HG03066 (cell line): ENCODE measurements around the gene KIRREL1.

ENCODE experiments used
- ATAC-seq: cut with Tn5 transposase; IDR thresholded peaks from one replicate; pipeline ENCODE4 v1.9.1; 2021; ENCODE audit warnings: low read depth; ENCODE audit not compliant: unreplicated experiment

The KIRREL1 gene

DNA sequence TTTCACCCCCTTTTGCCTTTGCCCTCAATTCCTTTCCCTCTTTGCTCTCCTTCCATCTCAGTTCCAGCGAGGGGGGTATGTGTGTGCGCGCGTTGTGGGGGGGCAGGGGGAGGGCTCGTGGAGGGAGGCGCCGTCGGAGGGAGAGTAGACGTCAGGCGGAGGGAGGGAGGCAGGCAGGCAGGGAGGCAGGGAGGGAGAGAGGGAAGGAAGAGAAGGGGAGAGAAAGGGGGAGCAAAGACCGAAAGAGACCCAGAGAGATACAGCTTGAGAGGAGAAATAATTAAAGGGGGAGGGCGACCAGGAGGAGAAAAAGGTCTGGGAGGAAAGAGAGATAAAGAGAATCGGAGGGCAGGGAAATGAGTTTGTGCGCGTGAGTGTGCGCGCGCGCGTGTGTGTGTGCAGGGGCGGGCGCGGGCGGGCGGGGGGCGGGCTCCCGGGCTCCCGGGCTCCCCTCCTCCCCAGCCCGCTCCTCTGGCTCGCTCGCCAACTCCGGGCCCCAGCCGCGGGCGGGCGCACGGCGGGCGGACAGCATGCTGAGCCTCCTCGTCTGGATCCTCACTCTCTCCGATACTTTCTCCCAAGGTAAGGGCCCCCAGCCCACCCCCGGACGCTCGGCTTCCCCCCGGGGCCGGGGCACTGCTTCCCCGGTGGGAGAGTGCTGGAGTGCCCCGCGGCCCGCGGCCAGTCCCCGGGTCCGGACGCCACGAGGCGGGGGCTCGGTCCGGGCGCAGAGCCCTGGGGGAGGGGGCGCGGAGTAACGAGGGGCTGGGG, at the start of gene KIRREL1:
KIRREL1 (plus strand) TSS at position 499 of the 771 bp plus-strand sequence; CDS start at position 531, 32 bp downstream.
- ATAC-seq: no peak

DNA sequence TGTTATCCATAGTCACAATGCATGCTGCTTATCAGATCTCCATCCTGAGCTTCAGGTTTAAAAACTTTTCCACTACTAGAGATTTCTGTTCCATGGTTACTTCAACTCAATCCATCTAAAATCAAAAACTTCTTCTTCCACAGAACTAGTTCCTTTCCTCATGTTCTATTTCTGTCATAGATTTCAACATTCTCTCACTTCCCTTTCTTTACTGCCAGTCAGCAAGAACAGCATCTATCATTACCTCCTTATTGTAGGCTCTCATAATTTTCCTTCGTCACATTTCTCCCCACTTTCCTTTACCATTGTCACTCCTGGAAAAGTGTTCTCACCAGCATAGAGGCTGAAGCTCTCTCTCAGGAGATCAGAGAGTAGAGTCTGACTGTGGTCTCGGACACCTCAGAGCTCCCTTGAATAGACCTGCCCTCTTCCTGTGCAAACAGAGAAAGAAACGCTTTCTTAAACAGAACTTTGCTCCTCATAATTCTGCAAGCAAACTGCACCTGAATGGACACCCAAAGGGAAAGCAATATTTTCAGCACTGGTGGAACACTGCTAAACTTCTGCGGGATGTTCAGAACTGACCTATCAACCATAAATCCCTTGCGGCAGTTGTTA, 48.7 kb upstream of the KIRREL1 start:
- ATAC-seq: no peak

DNA sequence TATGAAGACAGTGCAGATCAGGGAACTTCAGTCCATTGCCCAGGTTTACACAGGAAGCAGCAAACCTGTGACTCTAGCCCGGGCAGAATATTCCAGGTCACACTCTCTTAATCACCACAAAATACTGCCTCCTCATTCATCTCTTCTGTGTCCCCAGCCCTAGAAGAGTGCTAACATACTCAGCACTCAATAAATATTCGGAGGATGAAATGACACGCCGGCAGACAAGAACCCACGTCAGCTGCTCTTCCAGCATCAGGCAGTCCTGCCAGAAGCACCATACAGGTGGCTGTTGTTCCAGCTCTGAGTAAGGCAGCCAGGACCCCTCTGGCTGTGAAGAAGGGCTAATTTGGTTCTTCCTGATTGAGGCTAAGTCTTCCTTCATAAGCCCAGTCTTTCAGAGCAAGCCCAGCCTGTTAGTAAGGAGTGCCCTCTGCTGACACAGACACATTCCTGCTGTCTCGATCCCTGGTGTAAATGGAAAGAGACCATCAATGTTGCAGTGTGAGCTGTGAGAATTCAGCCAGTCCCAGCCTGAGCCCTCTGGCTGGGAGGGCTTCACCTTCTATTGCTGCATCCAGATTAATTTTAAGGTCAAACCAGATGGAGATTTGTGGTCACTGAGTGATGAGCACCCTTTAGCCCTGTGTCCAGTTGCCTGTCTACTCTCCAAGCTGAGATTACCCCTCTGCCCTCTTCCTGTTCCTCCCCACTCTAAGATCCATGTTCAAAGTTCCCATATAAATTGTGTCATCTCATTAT, 45.0 kb upstream of the KIRREL1 start:
- no peak for ATAC-seq

DNA sequence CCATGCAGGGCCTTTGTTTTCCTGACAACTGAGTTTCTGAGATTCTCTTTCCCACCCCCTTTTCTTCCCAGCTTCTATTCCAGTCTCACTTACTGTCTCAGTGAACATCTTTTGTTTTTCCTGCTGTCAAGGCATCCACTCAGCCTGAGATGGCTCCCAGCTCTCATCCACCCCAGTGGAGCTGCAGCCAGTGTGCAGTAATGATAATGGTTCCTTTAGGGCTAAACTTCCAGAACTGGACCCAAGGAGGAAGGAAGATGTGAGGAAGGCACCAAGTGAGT, 44.4 kb upstream of the KIRREL1 start:
- ATAC-seq: no peak

DNA sequence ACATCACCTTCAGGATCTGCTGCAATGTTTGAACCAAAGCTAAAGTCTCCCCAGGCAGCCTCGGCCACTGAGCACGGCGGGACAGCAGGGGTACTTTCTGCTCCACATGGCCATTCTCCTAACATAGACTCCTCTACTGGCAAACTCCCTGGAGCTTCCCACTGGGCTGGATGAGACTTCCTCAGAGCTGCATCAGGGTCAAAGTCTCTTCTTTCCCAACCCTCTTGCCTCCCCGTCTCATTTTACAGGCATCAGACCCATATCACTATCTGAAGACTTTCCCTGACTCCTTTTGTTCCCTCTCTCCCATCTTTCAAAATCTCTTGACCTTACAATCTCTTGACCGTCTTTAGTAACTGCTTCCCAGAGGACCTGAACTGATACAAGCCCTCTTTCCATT, 42.2 kb upstream of the KIRREL1 start:
- no peak for ATAC-seq

DNA sequence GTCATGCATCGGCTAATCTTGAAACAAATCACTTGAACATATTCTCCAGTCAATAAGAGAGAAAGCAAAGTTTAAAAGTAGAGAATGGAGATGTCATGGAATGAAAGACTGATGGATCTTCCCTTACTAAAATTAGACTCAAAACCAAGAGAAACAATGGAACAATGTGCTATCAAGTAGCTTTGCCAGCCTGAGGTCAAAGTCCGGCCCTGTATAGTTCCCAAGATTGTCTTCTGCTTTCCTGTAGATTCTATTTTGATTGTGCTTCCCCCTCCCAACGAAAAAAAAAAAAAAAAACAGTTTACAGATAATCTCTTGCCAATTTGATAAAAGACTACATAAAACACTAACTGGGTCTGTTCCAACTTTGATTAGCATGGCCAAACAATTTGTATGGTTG, 40.8 kb upstream of the KIRREL1 start:
- no peak for ATAC-seq

DNA sequence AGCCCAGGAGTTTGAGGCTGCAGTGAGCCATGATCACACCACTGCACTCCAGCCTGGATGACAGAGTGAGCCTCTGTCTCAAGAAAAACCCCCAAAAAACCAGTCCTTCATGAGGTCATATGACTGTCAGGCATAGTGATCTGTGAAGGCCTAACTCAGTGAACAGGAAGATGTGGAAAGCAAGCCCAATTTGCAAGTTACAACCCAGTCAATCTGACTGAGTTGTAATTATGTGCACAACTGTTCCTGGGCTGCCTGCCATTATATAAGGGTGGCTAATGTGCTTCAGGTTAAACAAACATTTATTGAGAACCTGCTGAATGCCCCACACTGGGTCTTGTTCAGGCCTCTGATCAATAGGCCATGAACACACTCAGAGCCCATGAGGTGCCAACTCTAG, 38.2 kb upstream of the KIRREL1 start:
- no peak for ATAC-seq

DNA sequence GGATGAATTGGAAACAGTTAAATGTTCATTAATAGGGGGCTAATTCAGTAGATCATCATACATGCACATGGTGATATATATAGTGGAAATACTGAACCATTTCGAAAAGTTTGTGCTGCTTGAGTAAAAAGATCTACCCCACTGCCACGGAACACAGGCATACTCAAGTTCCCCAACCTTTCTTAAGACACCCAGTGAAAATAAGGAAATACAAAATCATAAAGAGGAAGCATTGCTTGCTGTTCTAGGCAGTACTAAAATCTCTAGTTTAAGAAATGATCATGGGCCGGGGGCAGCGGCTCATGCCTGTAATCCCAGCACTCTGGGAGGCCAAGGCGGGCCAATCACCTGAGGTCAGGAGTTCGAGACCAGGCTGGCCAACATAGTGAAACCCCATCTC, 37.6 kb upstream of the KIRREL1 start:
- no peak for ATAC-seq

DNA sequence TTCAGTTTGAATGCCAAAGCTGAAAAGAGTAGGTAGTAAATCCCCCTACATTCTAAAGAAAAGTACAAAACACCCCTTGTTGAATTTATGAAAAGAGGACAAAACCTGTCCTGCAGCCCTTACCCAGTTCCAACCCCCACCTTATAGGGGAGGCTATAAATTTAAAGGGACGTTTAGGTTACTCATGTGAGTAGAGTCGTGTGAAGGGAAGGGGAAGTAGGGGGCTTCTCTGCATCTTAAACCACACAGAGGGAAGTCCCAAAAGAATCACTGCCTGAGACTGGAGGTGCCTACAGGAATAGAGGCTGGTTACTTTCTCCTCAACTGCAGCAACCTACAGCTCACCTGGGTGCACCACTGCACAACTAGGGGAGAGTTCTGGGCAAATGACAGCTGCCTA, 36.7 kb upstream of the KIRREL1 start:
- ATAC-seq: no peak

DNA sequence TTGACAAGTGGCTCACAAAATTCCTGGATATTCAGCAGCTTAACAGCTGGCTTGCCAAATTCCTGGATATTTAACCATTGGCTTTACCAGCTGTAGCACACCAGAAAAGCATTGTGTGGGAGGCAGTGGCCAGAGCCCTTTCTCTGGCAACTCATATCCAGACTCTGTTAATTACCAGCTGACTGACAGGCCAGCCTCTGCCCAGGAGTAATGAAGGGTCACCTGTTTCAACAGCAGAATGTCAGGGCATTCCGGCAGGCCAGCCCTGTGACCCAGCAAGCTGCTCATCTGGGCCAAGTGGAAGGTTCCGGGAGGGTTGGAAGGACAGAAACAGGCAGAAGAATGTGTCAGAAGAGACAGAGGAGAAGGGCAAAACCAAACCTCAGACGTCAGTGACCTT, 35.2 kb upstream of the KIRREL1 start:
- ATAC-seq: no peak

DNA sequence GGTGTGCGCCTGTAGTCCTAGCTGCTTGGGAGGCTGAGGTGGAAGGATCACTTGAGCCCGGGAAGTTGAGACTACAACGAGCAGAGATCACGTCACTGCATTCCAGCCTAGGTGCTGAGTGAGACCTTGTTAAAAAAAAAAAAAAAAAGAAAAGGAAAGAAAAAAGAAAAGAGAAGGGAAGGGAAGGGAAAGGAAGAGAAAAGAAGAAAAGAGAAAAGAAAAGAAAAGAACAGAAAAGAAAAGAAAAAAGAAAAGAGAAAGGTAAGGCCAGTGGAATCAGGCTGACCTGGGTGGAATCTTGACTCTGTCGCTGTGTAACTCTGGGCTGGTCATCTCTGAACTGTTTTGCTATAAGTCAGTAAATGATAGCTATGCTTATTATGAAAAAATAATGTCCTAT, 33.7 kb upstream of the KIRREL1 start:
- no peak for ATAC-seq

DNA sequence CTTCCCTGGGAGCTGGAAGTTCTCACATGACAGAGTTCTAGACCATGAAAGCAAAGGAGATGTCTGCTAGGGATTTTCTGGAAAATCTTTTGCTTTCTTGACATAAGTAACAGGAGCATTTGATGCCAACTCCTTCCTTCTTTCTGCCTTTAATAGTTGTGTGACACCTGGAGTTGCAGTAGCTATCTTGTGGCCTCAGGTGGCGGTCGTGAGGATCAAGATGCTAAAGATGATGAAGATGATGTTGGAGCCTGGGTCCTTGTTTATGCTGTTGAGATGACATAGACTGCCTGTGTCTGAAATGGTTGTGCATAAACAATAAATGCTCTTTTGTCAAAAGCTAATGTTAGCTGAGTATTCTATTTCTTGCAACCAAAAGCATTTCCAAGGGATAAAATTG, 32.7 kb upstream of the KIRREL1 start:
- no peak for ATAC-seq

DNA sequence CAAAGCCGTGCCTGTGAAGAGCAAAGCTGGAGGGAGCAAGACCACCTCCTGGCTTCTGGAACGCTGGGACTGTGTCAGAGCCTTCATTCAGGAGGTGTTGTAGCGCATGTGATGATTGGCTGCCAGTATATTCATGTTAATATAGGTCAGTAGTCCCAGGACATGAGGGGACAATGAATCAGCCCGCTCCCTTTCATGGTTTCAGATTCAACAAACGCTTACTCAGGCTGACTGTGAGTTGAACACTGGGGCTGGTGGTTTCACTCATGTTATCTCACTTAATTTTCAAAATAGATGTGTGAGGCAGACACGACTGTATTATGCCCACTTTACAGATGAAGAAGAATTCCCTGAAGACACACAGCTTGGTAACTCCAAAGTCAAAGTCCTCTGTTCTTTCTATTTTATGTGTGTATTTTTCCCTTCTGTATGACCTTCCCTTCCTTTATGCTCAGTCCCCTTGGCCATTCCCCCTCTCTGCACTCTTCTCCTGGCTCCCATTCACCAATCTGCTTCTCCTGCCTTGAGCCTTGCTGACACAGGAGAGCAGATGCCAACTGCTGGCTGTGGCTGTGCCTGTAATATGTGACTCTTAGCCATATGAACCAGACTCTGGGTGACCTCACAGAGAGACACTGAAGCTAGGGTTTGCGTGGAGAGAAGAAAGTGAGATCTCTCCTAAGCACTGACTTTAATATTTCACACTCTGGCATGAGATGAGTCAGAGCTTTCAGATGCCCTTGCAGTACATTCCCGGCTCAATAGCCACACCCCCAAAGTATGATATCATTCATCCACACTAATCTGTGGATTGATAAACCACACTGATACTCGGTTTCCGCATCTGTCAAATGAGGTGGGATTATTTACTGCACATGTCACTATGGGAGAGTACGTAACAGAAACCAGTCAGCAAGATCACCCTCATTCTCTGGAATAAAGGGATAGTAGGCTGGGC, 31.4 kb upstream of the KIRREL1 start:
- no peak for ATAC-seq

DNA sequence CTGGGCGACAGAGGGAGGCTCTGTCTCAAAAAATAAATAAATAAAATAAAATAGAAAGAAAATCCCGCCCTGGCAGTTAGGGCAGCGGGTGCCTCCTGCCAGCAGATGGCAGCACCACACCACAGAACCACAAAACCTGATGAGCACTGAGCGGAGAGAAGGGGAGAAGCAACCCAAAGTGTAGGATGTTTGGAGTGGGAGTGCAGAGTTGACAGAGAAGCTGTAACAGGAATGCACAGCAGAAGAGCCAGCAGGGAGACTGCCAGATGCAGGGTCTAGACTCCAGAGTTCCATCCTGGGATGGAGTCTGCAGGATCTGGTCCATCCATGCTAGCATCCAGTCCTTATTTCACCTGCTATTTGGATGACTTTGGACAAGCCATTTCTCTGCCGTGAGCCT, 29.7 kb upstream of the KIRREL1 start:
- ATAC-seq: no peak

DNA sequence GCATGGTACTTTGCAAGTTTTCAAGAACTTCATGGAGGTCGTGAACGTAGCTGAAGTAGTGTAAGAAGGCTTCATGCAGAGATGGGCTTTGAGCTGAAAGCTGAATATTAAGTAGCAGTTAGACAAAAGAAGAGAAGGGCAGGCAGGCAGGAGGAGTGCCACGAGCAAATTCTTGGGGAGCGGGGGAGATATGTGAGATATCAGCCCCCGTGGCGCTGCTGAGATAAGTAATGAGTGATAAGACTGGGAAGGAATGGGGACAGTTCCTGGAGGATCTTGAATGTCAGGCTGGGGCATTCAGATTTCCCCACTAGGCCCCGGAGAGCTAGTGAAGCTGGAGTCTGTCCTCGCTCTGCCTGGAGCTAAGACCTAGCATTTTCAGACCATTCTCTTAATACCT, 27.9 kb upstream of the KIRREL1 start:
- ATAC-seq: no peak

DNA sequence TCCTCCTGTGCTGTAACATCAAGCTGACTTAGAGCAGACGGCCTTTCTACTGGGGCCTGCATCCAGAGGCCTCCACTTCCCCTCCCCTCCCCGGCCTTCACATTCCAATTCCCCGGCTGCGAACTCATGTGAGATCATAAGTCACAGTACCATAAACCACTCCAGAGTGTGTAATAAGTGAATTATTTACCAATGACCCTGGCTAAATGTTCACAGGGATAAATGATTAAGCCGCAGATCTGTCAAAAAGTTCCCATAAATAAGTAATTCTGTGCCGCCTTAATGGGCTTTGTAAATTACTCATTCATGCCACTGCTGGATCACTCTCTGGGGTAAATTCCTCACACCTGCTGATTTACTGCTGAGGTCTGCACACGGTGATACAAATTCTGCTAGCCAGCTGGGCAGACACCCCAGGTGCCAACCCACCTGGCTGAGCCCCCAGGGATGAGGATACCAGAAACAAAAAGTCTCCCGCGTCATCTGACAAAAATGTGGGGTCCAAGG, 27.4 kb upstream of the KIRREL1 start:
- no peak for ATAC-seq

DNA sequence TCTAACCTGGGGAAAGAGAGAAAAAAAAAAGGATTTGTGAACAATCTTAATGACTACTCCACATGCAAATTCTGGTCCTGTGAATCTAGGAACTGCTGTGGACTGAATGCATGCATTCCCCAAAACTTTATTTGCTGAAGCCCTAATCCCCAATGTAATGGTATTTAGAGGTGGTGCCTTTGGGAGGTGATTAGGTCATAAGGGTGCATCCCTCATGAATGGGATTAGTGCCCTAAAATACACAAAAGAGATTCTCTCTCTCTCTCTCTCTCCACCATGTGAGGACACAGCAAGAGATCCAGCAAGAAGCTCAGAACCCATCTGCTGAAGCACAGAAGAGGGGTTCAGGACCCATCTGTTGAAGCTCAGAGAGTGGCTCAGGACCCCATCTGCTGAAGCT, 26.2 kb upstream of the KIRREL1 start:
- no peak for ATAC-seq

DNA sequence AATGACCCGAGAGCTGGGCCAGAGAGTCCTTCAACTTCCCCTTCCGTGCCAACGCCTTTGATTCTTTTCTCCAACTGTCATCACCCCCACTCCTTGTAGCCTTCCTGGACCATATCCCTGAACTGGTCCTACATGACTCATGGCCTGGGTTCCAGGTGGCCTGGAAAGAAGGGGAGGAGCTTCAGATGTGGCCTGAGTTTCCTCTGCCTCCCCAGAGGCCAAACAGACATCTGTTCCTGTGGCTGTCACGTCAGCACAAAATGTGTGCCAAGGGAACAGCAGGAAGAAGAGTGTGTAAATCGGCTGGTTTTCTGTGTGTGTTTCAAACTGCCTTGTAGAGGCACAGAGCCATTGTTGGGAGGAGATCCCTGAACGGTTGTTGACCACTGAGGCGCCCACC, 24.9 kb upstream of the KIRREL1 start:
- ATAC-seq: no peak

DNA sequence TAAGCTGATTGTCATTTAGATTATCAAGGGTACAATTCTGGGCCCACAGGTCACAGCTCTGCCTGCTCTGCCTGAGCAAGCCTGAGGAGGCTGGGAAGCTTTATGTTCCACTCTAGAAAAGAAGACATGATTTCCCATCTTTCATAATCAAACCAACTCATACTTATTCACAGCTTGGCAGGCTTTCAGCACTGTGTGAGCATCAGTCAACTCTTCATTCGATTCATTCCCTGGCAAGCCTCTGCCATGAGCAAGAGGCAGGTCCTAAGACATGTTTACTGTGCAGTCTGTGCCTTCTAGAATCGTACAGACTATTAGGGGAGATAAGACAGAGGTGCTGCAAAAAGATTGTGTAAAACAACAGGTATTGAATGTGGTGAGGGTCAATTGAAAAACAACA, 24.5 kb upstream of the KIRREL1 start:
- ATAC-seq: no peak

DNA sequence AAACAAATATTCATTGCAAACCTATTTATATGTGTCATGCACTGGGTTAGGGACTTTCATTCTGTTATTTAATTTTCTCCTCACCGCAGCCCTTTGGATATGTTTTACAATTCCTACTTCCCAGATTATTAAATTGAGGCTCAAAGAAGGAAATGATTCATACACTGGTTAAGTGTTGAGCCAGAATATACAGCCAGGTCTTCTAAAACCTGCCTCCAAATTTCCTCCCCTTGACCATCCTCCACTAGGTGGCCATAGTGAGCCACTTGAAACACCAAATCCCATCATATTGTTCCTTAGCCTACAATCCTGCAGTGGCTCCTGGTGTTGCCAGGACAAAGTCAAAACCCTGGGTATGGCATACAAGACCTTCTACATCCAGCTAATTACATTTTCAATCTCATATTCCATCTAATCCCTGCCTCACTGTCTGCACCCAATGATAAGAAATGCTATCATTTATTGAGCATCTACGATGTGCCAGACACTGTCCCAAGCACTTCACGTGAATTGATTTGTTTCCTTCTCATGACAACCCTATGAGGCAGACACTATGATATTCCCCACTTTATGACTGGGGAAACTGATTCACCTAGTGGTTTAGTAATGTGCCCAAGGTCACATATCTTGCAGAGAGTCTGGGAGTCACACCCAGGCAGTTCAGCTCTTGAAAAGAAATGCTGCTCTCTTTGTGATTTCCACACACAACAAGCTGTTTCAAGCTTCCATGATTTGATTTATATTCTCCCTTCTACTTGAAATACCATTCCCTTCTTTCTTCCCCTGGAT, 23.6 kb upstream of the KIRREL1 start:
- ATAC-seq: no peak
